ENCODE measurements around the gene RGS6. TPM values are rescaled to one million over a fixed set of nuclear protein-coding genes. Genes with fewer than 3 reads are reported as not detected.

Gene RGS6
- total RNA-seq, 2 experiments from 2014 or later = not detected

DNA sequence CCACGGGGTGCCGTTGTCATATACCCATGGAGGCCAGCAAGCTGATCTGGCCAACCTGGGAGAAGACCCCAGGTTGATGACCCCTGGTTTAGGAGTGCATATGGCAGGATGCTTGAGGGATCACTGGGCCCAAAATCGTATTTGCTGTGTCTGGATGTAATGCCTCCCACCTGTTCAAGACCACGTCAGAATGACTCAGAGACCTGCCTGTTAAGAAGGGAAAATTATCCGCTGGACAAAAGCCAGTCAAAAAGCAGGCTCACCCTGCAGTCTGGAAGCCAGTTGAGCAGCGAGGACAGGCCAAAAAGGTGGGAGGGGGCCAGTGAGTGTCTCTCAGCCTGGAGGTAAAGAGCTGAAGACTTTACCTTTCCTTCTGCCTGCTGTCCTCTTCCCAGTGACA is 512.5 kb downstream of the RGS6 start:
- ChIA-PET POLR2A (interaction anchor here (0.8 to 1.4 kb wide), 4 partner anchors 12 to 32 kb away, joined by 3 to 4 read pairs (median 4); no protein-coding TSS in a partner anchor), CTCF (interaction anchor here (1.3 kb wide), 1 partner anchor 24 kb away, joined by 4 read pairs; no protein-coding TSS in a partner anchor)
- DNase-seq = no peak
- Mint-ChIP-seq H3K27me3 (peaks cover 10% of the 10 kb centered on the region), H3K4me1 (ENCODE audit: low read depth) (peaks cover 34% of the 10 kb centered on the region), H3K9me3 (no peaks in the 10 kb centered on the region), H3K27ac (no peak overlapping the region), H3K4me3 (no peak overlapping the region), H3K36me3 (ENCODE audit: low read depth) (no peaks in the 10 kb centered on the region)
- no peak for ATAC-seq
- TF ChIP-seq, protein P1, sequence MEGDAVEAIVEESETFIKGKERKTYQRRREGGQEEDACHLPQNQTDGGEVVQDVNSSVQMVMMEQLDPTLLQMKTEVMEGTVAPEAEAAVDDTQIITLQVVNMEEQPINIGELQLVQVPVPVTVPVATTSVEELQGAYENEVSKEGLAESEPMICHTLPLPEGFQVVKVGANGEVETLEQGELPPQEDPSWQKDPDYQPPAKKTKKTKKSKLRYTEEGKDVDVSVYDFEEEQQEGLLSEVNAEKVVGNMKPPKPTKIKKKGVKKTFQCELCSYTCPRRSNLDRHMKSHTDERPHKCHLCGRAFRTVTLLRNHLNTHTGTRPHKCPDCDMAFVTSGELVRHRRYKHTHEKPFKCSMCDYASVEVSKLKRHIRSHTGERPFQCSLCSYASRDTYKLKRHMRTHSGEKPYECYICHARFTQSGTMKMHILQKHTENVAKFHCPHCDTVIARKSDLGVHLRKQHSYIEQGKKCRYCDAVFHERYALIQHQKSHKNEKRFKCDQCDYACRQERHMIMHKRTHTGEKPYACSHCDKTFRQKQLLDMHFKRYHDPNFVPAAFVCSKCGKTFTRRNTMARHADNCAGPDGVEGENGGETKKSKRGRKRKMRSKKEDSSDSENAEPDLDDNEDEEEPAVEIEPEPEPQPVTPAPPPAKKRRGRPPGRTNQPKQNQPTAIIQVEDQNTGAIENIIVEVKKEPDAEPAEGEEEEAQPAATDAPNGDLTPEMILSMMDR (IDR thresholded peaks at IDR 0.05) = no peak
- intact Hi-C loops (cut with micrococcal nuclease) = loop anchor here (5.0 kb wide), 1 partner anchor 33 kb away; no protein-coding TSS in a partner anchor

- DNase-seq (no peak), ATAC-seq (no peak)
- TF ChIP-seq, protein P1 (IDR thresholded peaks at IDR 0.05) = no peak
- ChIA-PET CTCF (no interaction called here), POLR2A (no interaction called here)
- intact Hi-C loops (cut with micrococcal nuclease) = no loop called here
- H3K4me3 Mint-ChIP-seq = no peak overlapping the region
- H3K27ac Mint-ChIP-seq = no peak overlapping the region
- H3K4me1 Mint-ChIP-seq (ENCODE audit: low read depth) = peaks cover 43% of the 10 kb centered on the region
- H3K36me3 Mint-ChIP-seq (ENCODE audit: low read depth) = no peaks in the 10 kb centered on the region
- no peaks in the 10 kb centered on the region for H3K9me3 Mint-ChIP-seq
- peaks cover 7% of the 10 kb centered on the region for H3K27me3 Mint-ChIP-seq
Observed at GRCh38 chr14:72448212-72448611, 516.0 kb downstream of the RGS6 start.

- TF ChIP-seq, protein P1 (IDR thresholded peaks at IDR 0.05) = no peak
- ChIA-PET CTCF (no interaction called here), POLR2A (interaction anchor here (1.1 to 1.3 kb wide), 2 partner anchors 10 to 26 kb away, joined by 3 read pairs; no protein-coding TSS in a partner anchor)
- Mint-ChIP-seq H3K9me3 (no peaks in the 10 kb centered on the region), H3K4me1 (ENCODE audit: low read depth) (peaks cover 26% of the 10 kb centered on the region), H3K27ac (peak overlapping the region; percentile 73), H3K36me3 (ENCODE audit: low read depth) (no peaks in the 10 kb centered on the region), H3K27me3 (peaks cover 10% of the 10 kb centered on the region), H3K4me3 (no peak overlapping the region)
- intact Hi-C loops (cut with micrococcal nuclease) = no loop called here
- ATAC-seq (no peak), DNase-seq (no peak)
Observed at GRCh38 chr14:72450473-72451044, 518.3 kb downstream of the RGS6 start.

DNA sequence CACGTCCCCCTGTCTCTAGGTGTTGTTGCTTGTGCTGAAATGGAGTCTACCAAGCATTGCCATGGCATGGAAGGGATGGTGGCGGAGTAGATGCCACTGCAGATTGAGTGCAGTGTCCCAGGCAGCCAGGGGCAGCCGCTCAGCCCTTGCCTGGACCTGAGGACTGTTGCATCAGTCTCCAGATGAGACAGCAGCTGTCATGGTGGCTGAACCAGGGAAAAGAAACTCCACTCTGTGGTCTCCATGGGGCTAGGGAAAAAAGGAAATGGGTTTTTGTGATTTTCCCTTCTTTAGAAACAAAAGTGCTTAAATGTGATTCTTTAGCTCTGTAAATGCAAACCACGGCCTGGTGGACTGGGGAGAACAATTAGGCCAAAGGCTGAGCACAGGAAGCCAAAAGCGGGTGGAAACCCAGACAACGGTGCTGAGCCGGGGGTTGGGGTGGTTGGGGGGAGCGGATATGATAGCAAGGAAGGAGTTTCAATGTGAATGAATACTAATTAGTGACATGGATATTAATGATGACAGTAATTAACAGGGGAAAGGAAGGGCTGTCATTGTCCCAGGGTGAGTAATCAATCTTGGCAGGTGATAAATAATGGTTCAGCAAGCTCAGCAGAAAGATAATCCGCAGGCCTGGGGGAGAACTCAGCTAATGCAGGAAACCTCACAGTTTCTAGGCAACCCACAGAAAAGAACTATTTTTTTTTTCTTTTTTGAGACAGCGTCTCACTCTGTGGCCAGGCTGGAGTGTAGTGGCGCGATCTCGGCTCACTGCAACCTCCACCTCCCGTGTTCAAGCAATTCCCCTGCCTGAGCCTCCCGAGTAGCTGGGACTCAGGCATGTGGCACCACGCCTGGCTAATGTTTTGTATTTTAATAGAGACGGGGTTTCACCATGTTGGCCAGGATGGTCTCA is 519.1 kb downstream of the RGS6 start:
- DNase-seq (peak; percentile 71), ATAC-seq (peak; percentile 84)
- intact Hi-C loops (cut with micrococcal nuclease) = no loop called here
- ChIA-PET CTCF (interaction anchor here (0.9 to 1.2 kb wide), 2 partner anchors 23 to 26 kb away, joined by 4 to 5 read pairs; no protein-coding TSS in a partner anchor), POLR2A (interaction anchor here (0.6 to 1.3 kb wide), 3 partner anchors 11 to 290 kb away, joined by 3 read pairs; no protein-coding TSS in a partner anchor)
- Mint-ChIP-seq H3K4me3 (peak overlapping the region; percentile 5), H3K27me3 (peaks cover 10% of the 10 kb centered on the region), H3K4me1 (ENCODE audit: low read depth) (peaks cover 26% of the 10 kb centered on the region), H3K27ac (peak overlapping the region; percentile 73), H3K9me3 (no peaks in the 10 kb centered on the region), H3K36me3 (ENCODE audit: low read depth) (no peaks in the 10 kb centered on the region)
- TF ChIP-seq, protein P1 (IDR thresholded peaks at IDR 0.05) = no peak

Measured in activated CD8-positive, alpha-beta T cell treated with anti-CD3 and anti-CD28 coated beads for 36 hours (primary cell).